Measurements from ENCODE around the gene SOX18. TPM values are rescaled to one million over a fixed set of nuclear protein-coding genes. Genes with fewer than 3 reads are reported as not detected.

The SOX18 gene
- total RNA-seq, 1 experiment from 2014 or later: 0.16 TPM

DNA sequence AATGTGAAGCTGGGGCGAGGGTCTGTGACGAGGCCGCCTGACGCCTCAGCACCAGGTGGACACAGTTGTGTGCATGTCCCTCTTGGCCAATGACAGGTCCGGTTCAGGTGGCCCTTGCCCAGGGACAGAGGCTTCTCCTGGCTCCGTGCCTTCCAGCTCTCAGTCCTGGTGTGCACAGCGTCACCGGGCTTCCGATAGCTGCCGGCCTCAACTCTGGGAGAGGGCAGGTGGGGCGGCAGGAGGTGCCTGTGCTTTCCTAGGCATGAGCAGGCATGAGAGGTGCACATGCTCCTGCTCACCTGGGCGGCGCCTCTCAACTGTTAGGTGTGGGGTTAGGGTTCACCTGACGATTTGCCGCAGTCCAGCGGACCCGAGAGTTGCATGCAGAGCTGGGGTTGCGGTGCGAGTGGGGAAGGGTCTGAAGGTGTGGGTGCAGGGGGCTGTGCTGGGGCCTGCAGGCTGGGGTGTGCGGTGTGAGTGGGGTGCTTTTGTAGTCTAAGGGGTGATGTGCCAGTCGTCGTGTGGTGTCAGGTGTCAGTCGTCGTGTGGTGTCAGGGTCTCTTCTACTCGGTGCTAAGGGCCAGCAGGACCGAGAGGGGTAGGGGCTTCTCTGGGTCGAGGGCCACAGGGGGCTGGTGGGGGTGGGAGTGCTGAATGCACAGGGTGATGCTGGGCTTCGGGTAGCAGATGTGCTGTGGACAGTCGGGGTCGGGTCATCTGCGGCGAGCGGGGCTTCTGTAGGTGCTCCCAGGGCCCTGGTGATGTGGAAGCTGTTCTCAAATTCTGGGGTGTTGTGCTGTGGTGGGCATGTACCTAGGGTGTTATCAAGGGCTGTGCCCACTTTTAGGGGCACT lies 3.8 kb upstream of the SOX18 start:
- Mint-ChIP-seq H3K36me3 (ENCODE audit: insufficient read depth, unreplicated experiment) (no peaks in the 10 kb centered on the region), H3K9me3 (ENCODE audit: unreplicated experiment) (no peaks in the 10 kb centered on the region), H3K4me3 (ENCODE audit: unreplicated experiment) (no peak overlapping the region), H3K27ac (ENCODE audit: low read depth, unreplicated experiment) (no peak overlapping the region), H3K4me1 (ENCODE audit: insufficient read depth, unreplicated experiment) (peaks cover 10% of the 10 kb centered on the region), H3K27me3 (ENCODE audit: insufficient read depth, unreplicated experiment) (no peaks in the 10 kb centered on the region)
- BruUV-seq (replicated peaks): no TSS peak
- ChIA-PET POLR2A (interaction anchor here (0.6 to 3.5 kb wide), 6 partner anchors 8 to 26 kb away, joined by 3 to 16 read pairs (median 4); partner anchors contain the start of genes RGS19 and TCEA2), CTCF (interaction anchor here (0.8 to 13.7 kb wide), 4 partner anchors 13 to 142 kb away, joined by 3 to 284 read pairs (median 5); partner anchors contain the start of gene C20orf204)
- TF ChIP-seq, protein P1, sequence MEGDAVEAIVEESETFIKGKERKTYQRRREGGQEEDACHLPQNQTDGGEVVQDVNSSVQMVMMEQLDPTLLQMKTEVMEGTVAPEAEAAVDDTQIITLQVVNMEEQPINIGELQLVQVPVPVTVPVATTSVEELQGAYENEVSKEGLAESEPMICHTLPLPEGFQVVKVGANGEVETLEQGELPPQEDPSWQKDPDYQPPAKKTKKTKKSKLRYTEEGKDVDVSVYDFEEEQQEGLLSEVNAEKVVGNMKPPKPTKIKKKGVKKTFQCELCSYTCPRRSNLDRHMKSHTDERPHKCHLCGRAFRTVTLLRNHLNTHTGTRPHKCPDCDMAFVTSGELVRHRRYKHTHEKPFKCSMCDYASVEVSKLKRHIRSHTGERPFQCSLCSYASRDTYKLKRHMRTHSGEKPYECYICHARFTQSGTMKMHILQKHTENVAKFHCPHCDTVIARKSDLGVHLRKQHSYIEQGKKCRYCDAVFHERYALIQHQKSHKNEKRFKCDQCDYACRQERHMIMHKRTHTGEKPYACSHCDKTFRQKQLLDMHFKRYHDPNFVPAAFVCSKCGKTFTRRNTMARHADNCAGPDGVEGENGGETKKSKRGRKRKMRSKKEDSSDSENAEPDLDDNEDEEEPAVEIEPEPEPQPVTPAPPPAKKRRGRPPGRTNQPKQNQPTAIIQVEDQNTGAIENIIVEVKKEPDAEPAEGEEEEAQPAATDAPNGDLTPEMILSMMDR (IDR thresholded peaks at IDR 0.05; ENCODE audit: unreplicated experiment): no peak
- no peak for DNase-seq (ENCODE audit: unreplicated experiment)
- intact Hi-C loops (cut with micrococcal nuclease): no loop called here

DNA sequence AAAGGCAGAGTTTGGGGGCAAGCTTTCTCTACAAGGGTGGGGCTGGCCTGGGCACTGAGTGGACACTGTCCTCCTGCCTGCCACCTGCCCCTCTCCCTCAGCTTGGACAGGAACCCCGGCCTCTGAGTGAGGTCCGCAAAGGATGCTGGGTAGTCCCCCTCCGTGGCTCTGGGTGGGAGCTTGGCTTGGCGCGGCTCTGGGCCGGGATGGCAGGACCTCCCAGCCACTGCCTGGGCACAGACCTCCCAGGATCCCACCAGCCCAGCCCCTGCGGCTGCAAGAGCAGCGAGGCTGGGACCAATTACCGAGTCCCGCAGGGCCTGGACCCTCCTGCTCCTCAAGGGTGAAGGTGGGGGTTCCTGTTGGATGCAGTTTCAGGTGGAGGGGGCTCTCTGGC lies 2.9 kb upstream of the SOX18 start:
- TF ChIP-seq, protein P1 (IDR thresholded peaks at IDR 0.05; ENCODE audit: unreplicated experiment): no peak
- no peak overlapping the region for H3K27ac Mint-ChIP-seq (ENCODE audit: low read depth, unreplicated experiment)

DNA sequence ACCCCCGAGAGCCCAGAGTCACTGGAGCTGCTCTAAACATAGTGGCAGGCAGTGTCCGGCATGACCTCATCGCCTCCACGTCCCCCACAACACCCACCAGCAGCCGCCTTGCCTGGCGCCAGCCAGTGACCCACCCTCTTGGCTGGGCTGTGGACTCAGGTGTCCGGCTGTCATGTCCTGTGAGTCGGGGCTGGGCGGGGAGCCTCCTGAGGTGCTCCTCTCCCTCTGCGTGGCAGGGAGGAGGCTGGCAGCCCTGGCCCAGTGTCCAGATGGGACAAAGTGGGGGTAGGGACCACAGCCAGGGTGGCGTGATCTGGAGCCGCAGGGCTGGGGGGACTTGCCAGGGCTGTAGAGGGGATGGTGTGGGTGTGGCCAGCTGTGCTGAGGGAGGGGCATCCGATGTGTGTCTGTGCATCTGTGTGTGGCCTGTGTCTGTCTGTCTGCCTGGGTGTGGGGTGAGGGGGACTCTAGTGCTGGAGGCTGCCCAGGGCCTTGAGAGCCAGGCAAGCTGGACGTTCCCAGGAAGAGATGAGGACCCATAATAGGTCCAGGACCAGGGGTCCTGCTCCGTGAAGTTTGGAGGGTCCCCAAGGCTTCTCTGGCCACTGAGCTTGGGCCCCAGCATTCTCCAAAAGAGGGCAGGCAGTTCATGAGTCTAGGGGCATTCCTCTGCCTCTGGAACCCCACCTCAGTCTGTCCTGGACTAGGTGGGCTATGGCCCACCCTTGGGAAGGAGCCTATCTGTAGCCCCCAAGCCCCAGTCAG lies 2.3 kb upstream of the SOX18 start:
- intact Hi-C loops (cut with micrococcal nuclease): no loop called here
- ChIA-PET CTCF (interaction anchor here (0.9 to 13.7 kb wide), 4 partner anchors 9 to 71 kb away, joined by 3 to 284 read pairs (median 4); partner anchors contain the start of genes C20orf204 and PRPF6), POLR2A (interaction anchor here (0.8 to 3.5 kb wide), 3 partner anchors 10 to 187 kb away, joined by 3 to 16 read pairs (median 3); partner anchors contain the start of genes TCEA2 and TPD52L2)
- Mint-ChIP-seq H3K9me3 (ENCODE audit: unreplicated experiment) (no peaks in the 10 kb centered on the region), H3K27me3 (ENCODE audit: insufficient read depth, unreplicated experiment) (no peaks in the 10 kb centered on the region), H3K36me3 (ENCODE audit: insufficient read depth, unreplicated experiment) (no peaks in the 10 kb centered on the region), H3K4me1 (ENCODE audit: insufficient read depth, unreplicated experiment) (peaks cover 7% of the 10 kb centered on the region), H3K4me3 (ENCODE audit: unreplicated experiment) (no peak overlapping the region), H3K27ac (ENCODE audit: low read depth, unreplicated experiment) (no peak overlapping the region)
- TF ChIP-seq, protein P1 (IDR thresholded peaks at IDR 0.05; ENCODE audit: unreplicated experiment): no peak
- BruUV-seq (replicated peaks): no TSS peak
- no peak for DNase-seq (ENCODE audit: unreplicated experiment)

More for the DNA sequence above, 2.9 kb upstream of the SOX18 start:
- CTCF ChIA-PET: interaction anchor here (0.9 to 13.7 kb wide), 3 partner anchors 12 to 72 kb away, joined by 3 to 284 read pairs (median 6); partner anchors contain the start of genes C20orf204 and PRPF6
- DNase-seq (ENCODE audit: unreplicated experiment): no peak
- intact Hi-C loops (cut with micrococcal nuclease): no loop called here
- H3K4me1 Mint-ChIP-seq (ENCODE audit: insufficient read depth, unreplicated experiment): peaks cover 7% of the 10 kb centered on the region
- POLR2A ChIA-PET: interaction anchor here (0.7 to 3.5 kb wide), 5 partner anchors 7 to 187 kb away, joined by 3 to 16 read pairs (median 4); partner anchors contain the start of genes TCEA2 and TPD52L2
- no peak overlapping the region for H3K4me3 Mint-ChIP-seq (ENCODE audit: unreplicated experiment)
- H3K36me3 Mint-ChIP-seq (ENCODE audit: insufficient read depth, unreplicated experiment): no peaks in the 10 kb centered on the region
- no peaks in the 10 kb centered on the region for H3K9me3 Mint-ChIP-seq (ENCODE audit: unreplicated experiment)
- no peaks in the 10 kb centered on the region for H3K27me3 Mint-ChIP-seq (ENCODE audit: insufficient read depth, unreplicated experiment)
- BruUV-seq (replicated peaks): no TSS peak

Measured in MCF 10A (cell line).